GM04504 (cell line): ENCODE data around the gene ZNF717.
A peak's percentile ranks its signal among the peaks of the same experiment; 100 is the strongest.
"Not testable (repeated sequence)": the region's sequence is repeated elsewhere in the genome, so short reads cannot be mapped to it uniquely, and the experiment has no call there.

Experiments
- DNase-seq: peaks from one replicate; pipeline ENCODE4 v3.0.0-alpha.2; 2012; ENCODE audit warnings: low read depth

ZNF717 gene

DNA sequence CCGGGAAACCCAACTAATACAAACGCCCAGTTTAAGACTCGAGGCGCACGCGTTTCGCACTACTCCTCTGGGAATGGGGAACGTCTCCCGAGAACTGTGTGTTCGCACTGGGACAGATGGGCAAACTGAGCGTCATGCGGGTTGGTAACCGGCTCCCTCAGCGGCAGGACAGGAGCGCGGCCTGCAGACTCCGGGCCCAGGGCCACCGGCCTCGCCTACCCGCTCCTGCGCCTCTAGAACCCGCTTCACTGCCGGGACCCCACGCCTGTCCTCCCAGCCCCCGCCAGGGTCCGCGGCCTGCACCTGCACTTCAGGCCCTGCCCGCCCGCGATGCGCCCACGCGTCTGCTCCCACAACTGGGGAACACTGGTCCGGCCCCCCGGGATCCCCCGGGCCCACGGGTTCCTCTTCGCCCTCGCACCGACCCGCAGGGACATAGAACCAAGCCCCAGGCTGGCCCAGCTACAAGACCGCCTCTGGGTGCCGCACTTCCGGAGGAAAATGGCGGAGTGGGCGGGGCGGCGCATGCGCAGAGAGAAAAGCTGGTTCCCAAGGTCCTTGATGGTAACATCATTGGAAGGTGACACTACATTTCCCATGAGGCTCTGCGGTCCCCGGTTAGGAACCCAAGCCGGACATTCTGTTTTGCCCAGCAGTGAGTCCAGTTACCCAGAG is at the start of gene ZNF717:
TSS of gene ZNF717 (minus strand) at position 469 of the 675 bp plus-strand sequence. CDS start 2,187 bp downstream, outside the sequence.
- DNase-seq = peak; percentile 73

DNA sequence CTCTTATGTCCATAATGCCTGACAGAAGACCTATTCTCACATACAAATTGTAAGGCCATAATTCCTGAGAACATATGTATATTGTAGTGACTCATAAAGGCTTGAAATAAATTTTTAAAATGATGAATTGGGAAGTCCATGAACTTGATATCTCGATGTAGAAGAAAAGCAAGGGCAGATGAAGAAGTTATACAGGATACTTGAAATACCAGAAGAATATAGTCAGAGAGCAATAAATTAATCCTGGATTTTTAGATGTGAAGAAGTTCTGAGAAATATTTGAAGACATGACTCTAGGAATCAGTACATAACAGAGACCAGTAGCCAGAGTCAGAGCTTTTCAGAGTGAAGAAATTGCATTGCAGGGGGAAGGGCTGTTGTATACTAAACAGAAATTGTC is 45.7 kb upstream of the ZNF717 start:
- peak; percentile 5 for DNase-seq

DNA sequence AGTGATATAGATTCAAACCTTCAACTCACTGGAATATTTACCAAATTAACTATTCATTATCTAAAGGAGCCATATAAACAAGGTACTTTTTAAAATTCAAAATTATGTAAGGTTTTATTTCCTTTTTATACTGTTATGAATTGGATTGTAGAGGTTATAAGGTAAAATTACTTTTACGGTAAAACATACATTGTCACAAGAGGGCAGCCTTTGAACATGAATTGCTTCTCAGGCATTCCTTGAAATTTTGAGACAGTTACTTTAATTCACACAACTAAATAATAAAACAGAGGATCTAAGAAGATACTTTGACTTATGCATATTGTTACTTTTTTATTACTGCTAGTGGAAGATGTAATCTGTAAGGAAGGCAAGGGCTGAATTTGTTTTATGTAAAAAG is 32.7 kb upstream of the ZNF717 start:
- not testable (repeated sequence) for DNase-seq

DNA sequence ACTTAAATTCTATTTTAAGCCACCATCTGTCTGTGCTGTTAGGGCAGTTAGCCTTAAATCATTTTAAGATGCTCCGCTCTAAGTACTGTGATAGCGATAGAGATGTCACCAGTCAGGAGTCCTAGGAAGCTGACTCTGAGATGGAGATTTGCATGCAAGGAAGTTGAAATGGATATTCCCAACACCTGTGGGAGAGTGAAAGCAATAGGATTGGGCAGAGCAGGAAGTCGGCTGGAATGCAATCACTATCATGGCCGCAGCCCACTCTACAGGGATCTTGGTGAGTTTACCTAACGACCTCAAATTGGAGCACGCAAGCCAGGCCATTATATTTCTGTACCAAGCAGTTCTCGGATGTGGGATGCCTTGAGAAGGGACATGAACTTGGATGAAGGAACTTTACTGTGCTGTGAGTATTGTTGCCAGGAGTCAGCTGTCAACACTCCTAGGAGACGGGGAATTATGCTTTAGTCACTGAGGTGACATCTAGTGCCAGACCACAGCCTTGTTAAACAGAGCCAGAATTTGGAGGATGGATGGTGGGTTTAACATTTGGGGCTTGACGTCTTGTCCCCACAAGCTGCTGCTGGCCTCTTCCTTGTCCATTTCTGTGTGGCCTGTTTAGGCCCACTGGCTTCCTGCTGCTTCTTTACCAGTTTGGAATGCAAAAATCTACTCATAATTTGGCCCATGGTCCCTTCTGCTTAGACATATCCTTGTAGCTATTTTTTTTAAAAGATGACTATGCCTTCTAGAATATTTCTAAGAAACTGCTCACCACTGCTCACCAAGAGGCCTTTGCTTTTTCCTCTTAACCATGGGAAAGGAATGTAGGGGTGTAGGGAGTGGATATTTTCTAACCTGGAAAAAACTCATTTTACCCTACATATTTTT is 31.2 kb upstream of the ZNF717 start:
- DNase-seq = peak; percentile 45

- no peak for DNase-seq
Observed at GRCh38 chr3:75814797-75815196, 29.4 kb upstream of the ZNF717 start.

DNA sequence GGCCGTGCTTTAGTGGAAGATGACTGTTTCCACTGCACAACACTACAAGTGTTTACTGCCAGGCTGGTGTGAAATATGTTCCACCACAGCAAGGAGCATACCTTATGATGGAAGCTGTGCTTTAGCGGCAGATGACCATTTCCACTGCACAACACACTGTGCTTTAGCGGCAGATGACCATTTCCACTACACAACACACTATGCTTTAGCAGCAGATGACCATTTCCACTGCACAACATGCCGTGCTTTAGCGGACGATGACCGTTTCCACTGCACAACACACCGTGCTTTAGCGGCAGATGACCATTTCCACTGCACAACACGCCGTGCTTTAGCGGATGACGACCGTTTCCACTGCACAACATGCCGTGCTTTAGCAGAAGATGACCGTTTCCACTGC is 2.8 kb downstream of the ZNF717 start:
- no peak for DNase-seq

GRCh38 chr3:75781079-75781745 is 4.1 kb downstream of the ZNF717 start:
- DNase-seq = no peak

DNA sequence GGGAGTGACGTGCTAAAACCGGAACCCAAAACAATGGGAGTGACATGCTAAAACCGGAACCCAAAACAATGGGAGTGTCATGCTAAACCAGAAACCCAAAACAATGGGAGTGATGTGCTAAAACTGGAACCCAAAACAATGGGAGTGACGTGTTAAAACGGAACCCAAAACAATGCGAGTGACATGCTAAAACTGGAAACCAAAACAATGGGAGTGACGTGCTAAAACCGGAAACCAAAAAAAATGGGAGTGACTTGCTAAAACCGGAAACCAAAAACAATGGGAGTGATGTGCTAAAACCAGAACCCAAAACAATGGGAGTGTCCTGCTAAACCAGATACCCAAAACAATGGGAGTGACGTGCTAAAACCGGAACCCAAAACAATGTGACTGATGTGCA is 7.6 kb downstream of the ZNF717 start:
- not testable (repeated sequence) for DNase-seq

- not testable (repeated sequence) for DNase-seq
Observed at GRCh38 chr3:75771631-75772030, 13.7 kb downstream of the ZNF717 start.

DNA sequence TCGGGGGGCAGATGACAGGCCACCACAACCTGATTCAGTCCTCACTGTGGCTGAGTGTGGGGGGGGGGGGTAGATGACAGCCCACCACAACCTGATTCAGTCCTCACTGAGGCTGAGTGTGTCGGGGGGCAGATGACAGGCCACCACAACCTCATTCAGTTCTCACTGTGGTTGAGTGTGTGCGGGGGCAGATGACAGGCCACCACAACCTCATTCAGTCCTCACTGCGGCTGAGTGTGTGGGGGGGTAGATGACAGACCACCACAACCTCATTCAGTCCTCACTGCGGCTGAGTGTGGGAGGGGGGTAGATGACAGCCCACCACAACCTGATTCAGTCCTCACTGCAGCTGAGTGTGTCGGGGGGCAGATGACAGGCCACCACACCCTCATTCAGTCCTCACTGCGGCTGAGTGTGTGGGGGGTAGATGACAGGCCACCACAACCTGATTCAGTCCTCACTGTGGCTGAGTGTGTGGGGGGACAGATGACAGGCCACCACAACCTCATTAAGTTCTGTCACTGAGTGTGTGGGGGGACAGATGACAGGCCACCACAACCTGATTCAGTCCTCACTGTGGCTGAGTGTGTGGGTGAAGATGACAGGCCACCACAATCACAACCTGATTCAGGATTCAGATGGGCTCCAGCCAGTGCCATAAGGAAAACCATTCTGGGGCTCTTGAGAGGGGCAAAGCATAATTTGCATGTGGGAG is 16.9 kb downstream of the ZNF717 start:
- no peak for DNase-seq

DNA sequence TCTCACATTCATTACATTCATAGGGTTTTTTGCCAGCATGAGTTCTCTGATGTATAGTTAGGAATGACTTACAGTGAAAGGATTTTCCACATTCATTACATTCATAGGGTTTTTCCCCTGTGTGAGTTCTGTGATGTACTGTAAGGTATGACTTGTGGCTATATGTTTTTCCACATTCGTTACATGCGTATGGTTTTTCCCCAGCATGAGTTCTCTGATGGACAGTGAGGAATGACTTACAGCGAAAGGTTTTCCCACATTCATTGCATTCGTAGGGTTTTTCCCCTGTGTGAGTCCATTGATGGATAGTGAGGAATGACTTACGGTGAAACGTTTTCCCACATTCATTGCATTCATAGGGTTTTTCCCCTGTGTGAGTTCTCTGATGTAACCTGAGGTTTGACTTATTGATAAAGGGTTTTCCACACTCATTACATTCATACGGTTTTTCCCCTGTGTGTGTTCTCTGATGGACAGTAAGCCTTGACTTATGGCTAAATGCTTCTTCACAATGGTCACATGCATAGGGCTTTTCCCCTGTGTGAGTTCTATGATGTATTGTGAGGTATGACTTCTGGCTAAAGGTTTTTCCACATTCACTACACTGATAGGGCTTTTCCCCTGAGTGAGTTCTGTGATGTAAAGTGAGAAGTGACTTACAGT is 47.4 kb downstream of the ZNF717 start:
- peak; percentile 1 for DNase-seq

DNA sequence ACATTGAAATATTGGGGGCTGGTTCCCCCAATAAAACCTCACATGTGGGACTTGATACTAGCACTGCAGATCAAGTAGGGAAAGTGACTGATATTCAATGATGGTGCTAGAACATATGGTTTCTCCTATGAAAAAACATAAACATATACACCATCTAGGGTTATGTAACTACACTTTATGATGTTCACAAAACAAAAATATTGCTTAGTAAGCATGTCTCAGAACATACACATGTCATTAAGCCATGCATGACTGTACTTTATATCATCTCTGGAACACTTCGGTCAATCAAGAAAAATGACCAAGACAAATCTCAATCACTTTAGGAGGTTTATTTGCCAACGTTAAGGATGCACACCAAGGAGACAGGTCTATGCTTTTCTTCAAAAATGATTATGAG is 57.4 kb downstream of the ZNF717 start:
- no peak for DNase-seq

GRCh38 chr3:75692061-75692460 is 93.3 kb downstream of the ZNF717 start:
- DNase-seq = no peak

DNA sequence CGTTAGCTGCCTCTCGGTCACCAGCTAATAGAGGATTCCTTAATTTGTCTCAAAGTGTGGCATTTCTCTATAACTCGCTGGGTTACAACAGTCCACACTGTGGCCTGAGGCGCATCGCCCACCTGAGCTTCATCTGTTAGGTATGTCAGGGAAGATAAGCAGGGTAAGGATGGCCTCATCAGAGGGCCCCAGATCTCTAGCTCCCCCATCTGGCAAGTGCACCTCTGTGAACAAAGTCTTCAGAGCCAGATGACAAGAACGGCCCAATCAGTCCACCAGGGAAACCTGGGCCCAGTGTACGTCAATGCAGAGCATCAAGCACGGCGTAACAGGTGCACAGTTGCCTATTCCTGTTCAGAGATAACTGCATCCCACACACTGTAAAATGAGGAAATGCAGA is 98.0 kb downstream of the ZNF717 start:
- no peak for DNase-seq
